Measurements from ENCODE around the gene CFAP97D2.
A peak's percentile ranks its signal among the peaks of the same experiment; 100 is the strongest.
"Not testable (repeated sequence)": the region's sequence is repeated elsewhere in the genome, so short reads cannot be mapped to it uniquely, and the experiment has no call there.

CFAP97D2 gene

GRCh38 chr13:114196629-114197028, 17.6 kb downstream of the CFAP97D2 start:
- TF ChIP-seq, protein P1, sequence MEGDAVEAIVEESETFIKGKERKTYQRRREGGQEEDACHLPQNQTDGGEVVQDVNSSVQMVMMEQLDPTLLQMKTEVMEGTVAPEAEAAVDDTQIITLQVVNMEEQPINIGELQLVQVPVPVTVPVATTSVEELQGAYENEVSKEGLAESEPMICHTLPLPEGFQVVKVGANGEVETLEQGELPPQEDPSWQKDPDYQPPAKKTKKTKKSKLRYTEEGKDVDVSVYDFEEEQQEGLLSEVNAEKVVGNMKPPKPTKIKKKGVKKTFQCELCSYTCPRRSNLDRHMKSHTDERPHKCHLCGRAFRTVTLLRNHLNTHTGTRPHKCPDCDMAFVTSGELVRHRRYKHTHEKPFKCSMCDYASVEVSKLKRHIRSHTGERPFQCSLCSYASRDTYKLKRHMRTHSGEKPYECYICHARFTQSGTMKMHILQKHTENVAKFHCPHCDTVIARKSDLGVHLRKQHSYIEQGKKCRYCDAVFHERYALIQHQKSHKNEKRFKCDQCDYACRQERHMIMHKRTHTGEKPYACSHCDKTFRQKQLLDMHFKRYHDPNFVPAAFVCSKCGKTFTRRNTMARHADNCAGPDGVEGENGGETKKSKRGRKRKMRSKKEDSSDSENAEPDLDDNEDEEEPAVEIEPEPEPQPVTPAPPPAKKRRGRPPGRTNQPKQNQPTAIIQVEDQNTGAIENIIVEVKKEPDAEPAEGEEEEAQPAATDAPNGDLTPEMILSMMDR (IDR thresholded peaks at IDR 0.05; ENCODE audit: low read length, missing control alignments): no peak
- no peak for DNase-seq (ENCODE audit: low read depth)
- H3K4me3 ChIP-seq (replicated peaks; ENCODE audit: low read depth, low read length): no peak overlapping the region

DNA sequence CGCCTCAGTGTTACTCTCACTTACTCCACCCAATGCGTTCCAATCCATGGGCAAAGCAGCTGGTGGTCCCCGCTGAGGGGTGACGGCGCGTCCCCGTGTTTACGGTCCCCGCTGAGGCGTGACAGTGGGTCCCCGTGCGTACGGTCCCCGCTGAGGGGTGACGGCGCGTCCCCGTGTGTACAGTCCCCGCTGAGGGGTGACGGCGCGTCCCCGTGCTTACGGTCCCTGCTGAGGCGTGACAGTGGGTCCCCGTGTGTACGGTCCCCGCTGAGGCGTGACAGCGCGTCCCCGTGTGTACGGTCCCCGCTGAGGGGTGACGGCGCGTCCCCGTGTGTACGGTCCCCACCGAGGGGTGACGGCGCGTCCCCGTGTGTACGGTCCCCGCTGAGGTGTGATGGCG, 19.5 kb downstream of the CFAP97D2 start:
- TF ChIP-seq, protein P1 (IDR thresholded peaks at IDR 0.05; ENCODE audit: low read length, missing control alignments): no peak
- no peak overlapping the region for H3K4me3 ChIP-seq (replicated peaks; ENCODE audit: low read depth, low read length)
- DNase-seq (ENCODE audit: low read depth): no peak

DNA sequence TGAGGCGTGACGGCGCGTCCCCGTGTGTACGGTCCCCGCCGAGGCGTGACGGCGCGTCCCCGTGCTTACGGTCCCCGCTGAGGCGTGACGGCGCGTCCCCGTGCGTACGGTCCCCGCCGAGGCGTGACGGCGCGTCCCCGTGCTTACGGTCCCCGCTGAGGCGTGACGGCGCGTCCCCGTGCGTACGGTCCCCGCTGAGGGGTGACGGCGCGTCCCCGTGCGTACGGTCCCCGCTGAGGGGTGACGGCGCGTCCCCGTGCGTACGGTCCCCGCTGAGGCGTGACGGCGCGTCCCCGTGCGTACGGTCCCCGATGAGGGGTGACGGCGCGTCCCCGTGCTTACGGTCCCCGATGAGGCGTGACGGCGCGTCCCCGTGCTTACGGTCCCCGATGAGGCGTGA, 20.5 kb downstream of the CFAP97D2 start:
- not testable (repeated sequence) for DNase-seq (ENCODE audit: low read depth); H3K4me3 ChIP-seq (replicated peaks; ENCODE audit: low read depth, low read length)

GRCh38 chr13:114199954-114200353, 20.9 kb downstream of the CFAP97D2 start:
- DNase-seq (ENCODE audit: low read depth): no peak
- H3K4me3 ChIP-seq (replicated peaks; ENCODE audit: low read depth, low read length): no peak overlapping the region
- TF ChIP-seq, protein P1 (IDR thresholded peaks at IDR 0.05; ENCODE audit: low read length, missing control alignments): no peak

DNA sequence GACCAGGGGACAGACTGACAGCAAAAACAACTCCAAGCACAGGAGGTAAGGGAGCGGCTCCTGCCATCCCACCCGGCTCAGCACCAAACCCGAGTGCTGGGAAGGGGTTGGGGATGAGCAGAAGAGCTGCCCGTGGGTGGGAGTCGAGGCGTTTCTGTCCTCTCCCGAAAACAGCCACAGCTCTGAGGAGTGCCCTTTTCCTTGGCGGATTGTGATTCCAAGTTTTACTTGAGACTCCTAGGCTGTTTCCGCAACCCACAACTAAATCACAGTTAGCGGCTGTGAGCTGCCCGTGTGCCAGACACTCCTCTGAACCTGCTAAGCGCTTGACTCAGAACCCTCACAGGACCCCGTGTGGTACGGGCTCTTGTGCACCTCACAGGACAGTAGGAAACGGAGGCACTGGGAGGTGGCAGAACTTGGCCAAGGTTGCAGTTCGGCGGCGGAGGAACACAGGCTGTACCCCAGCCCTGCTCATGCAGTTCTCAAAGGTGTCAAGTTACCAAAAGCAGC, 21.4 kb downstream of the CFAP97D2 start:
- TF ChIP-seq, protein P1 (IDR thresholded peaks at IDR 0.05; ENCODE audit: low read length, missing control alignments): no peak
- peak; percentile 14 for DNase-seq (ENCODE audit: low read depth)
- H3K4me3 ChIP-seq (replicated peaks; ENCODE audit: low read depth, low read length): no peak overlapping the region

GRCh38 chr13:114202581-114202980, 23.5 kb downstream of the CFAP97D2 start:
- DNase-seq (ENCODE audit: low read depth): no peak
- TF ChIP-seq, protein P1 (IDR thresholded peaks at IDR 0.05; ENCODE audit: low read length, missing control alignments): no peak
- no peak overlapping the region for H3K4me3 ChIP-seq (replicated peaks; ENCODE audit: low read depth, low read length)

DNA sequence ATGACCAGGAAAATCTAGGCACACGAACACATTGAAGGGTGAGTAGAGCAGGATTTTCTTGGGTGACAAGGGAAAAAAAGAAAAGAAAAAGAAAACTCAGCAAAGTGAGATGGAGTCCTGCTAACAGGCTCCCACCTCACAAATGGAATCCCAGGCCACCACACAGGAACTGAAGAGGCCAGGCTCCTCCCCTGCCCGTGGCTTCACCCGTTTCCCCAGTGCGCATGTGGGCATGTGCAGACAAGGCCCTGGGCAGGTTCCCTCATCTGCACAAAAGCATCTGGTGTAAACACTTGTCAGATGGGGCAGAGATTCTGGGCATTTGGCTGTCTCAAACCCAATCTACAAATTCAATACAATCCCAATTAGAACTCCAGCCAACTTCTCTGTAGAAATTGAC, 24.5 kb downstream of the CFAP97D2 start:
- DNase-seq (ENCODE audit: low read depth): no peak
- H3K4me3 ChIP-seq (replicated peaks; ENCODE audit: low read depth, low read length): no peak overlapping the region
- TF ChIP-seq, protein P1 (IDR thresholded peaks at IDR 0.05; ENCODE audit: low read length, missing control alignments): no peak
